BJ (cell line): ENCODE results near the gene FPR3. TPM values are rescaled to one million over a fixed set of nuclear protein-coding genes. Genes with fewer than 3 reads are reported as not detected.

Experiments
- CTCF ChIA-PET: fragments of 350-600 bp; formaldehyde crosslinking; extraction: SDS; loops from one replicate; lab custom pipeline; 2021; ENCODE audit warnings: antibody characterized with exemption, inconsistent platforms; lab: Yijun Ruan, JAX
- POLR2A ChIA-PET: fragments of 300-600 bp; sonication (Branson Sonifier 250); formaldehyde crosslinking; extraction: SDS; loops from one replicate; lab custom pipeline; 2021; ENCODE audit warnings: antibody characterized with exemption; lab: Charles Lee
- DNase-seq: peaks from one replicate; pipeline ENCODE4 v3.0.0-alpha.2; 2011; ENCODE audit warnings: low read depth
- H3K27me3 ChIP-seq: 2 replicates; pipeline ENCODE4 v1.6.0; 2011; ENCODE audit warnings: low read length; ENCODE audit not compliant: control insufficient read depth, insufficient read depth
- H3K36me3 ChIP-seq: 2 replicates; pipeline ENCODE4 v1.5.1; 2011; ENCODE audit warnings: low read length; ENCODE audit not compliant: control insufficient read depth, insufficient read depth
- H3K4me3 ChIP-seq: 2 replicates; pipeline ENCODE4 v1.5.1; 2011; ENCODE audit warnings: low read depth, mild to moderate bottlenecking, control low read depth, low read length
- polyA plus RNA-seq: library from polyadenylated mRNA; depleted of rRNA; stranded (reverse); fragments of >200 nt; gene quantifications from 2 replicates; pipeline ENCODE4 v1.2.3, GENCODE V29; 2011; rRNA removed
- TF ChIP-seq, protein P1 (sequence below): IDR thresholded peaks from 2 replicates; pipeline ENCODE4 v1.5.1; 2011; ENCODE audit warnings: low read depth, mild to moderate bottlenecking, control low read depth, inconsistent platforms, low read length, moderate library complexity; ENCODE audit not compliant: insufficient read depth

Gene FPR3
- polyA plus RNA-seq, 1 experiment = not detected

DNA sequence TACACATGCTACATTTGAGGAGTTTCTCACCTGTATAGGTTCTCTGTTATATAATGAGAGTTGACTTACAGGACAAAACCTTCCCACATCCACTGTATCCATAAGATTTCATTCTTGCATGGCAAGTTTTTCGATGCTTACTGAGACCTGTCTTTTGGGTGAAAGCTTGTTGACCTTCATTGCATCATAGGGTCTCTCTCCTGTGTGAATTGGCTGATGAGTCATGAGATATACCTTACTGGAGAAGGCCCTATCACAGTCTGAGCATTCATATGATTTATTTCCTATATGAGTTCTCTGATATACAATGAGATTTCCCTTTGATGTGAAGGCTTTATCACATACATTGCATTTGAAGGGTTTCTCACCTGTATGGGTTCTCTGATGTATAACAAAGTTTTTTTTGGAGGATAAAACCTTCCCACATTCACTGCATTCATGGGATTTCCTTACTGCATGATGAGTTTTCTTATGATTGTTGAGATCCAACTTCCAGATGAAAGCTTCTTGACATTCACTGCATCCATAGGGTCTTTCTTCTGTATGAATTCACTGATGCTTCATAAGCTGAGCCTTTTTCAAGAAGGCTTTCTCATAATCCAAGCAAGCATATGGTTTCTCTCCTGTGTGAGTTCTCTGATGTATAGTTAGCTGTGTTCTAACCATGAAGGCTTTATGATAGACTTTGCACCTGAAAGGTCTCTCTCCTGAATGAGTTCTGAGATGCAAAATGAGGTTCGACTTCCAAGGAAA, 67.1 kb downstream of the FPR3 start:
- no peak for DNase-seq
- TF ChIP-seq, protein P1, sequence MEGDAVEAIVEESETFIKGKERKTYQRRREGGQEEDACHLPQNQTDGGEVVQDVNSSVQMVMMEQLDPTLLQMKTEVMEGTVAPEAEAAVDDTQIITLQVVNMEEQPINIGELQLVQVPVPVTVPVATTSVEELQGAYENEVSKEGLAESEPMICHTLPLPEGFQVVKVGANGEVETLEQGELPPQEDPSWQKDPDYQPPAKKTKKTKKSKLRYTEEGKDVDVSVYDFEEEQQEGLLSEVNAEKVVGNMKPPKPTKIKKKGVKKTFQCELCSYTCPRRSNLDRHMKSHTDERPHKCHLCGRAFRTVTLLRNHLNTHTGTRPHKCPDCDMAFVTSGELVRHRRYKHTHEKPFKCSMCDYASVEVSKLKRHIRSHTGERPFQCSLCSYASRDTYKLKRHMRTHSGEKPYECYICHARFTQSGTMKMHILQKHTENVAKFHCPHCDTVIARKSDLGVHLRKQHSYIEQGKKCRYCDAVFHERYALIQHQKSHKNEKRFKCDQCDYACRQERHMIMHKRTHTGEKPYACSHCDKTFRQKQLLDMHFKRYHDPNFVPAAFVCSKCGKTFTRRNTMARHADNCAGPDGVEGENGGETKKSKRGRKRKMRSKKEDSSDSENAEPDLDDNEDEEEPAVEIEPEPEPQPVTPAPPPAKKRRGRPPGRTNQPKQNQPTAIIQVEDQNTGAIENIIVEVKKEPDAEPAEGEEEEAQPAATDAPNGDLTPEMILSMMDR = no peak
- no peaks in the 10 kb centered on the region for H3K27me3 ChIP-seq
- ChIA-PET POLR2A (no interaction called here), CTCF (interaction anchor here (1.0 kb wide), 1 partner anchor 18 kb away, joined by 3 read pairs; no protein-coding TSS in a partner anchor)
- no peaks in the 10 kb centered on the region for H3K36me3 ChIP-seq
- H3K4me3 ChIP-seq = no peak overlapping the region

DNA sequence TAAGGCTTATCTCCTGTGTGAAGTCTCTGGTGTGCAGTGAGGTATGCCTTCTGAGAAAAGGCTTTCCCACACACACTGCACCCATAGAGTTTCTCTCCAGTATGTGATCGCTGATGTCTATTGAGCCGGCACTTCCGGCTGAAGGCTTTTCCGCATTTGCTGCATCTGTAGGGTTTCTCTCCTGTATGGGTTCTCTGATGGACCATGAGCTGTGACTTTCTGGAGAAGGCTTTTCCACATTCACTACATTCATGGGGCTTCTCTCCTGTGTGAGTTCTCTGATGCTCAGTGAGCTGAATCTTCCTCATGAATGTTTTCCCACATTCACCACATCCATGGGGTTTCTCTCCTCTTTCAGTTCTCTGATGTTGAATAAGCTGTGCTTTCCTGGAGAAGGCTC, 78.1 kb downstream of the FPR3 start:
- Histone ChIP-seq H3K27me3 (no peaks in the 10 kb centered on the region), H3K36me3 (no peaks in the 10 kb centered on the region; the same call in 1 of the 2 replicates), H3K4me3 (no peak overlapping the region)
- DNase-seq = no peak
- TF ChIP-seq, protein P1 = no peak
- ChIA-PET CTCF (no interaction called here), POLR2A (no interaction called here)

Other genes starting within 250 kb of the FPR3 start
- 6.3 and 8.5 TPM in 2 replicates for gene ZNF175, start 223.9 kb upstream of the FPR3 start, polyA plus RNA-seq
- gene SIGLEC5, start 164.8 kb upstream of the FPR3 start, polyA plus RNA-seq = not detected in 2 replicates
- not detected in 2 replicates for gene SIGLEC14, start 148.3 kb upstream of the FPR3 start, polyA plus RNA-seq
- gene SPACA6, start 101.8 kb upstream of the FPR3 start, polyA plus RNA-seq = 6.4 and 8.5 TPM in 2 replicates
- gene HAS1, start 71.2 kb upstream of the FPR3 start, polyA plus RNA-seq = not detected in 2 replicates
- not detected in 2 replicates for gene FPR1, start 43.3 kb upstream of the FPR3 start, polyA plus RNA-seq
- not detected in 2 replicates for gene FPR2, start 34.0 kb upstream of the FPR3 start, polyA plus RNA-seq
- gene ZNF577, start 92.8 kb downstream of the FPR3 start, polyA plus RNA-seq = 4.6 and 8.3 TPM in 2 replicates
- gene ZNF649, start 109.9 kb downstream of the FPR3 start, polyA plus RNA-seq = 2.5 and 4.5 TPM in 2 replicates
- gene ZNF613, start 132.3 kb downstream of the FPR3 start, polyA plus RNA-seq = 5.1 and 6.6 TPM in 2 replicates
- 5.5 and 8.0 TPM in 2 replicates for gene ZNF350, start 191.7 kb downstream of the FPR3 start, polyA plus RNA-seq
- gene ZNF615, start 213.1 kb downstream of the FPR3 start, polyA plus RNA-seq = 3.8 and 6.2 TPM in 2 replicates
- 4.3 and 5.9 TPM in 2 replicates for gene ZNF614, start 233.2 kb downstream of the FPR3 start, polyA plus RNA-seq